ENCODE data around the gene PDCD11.

DNA sequence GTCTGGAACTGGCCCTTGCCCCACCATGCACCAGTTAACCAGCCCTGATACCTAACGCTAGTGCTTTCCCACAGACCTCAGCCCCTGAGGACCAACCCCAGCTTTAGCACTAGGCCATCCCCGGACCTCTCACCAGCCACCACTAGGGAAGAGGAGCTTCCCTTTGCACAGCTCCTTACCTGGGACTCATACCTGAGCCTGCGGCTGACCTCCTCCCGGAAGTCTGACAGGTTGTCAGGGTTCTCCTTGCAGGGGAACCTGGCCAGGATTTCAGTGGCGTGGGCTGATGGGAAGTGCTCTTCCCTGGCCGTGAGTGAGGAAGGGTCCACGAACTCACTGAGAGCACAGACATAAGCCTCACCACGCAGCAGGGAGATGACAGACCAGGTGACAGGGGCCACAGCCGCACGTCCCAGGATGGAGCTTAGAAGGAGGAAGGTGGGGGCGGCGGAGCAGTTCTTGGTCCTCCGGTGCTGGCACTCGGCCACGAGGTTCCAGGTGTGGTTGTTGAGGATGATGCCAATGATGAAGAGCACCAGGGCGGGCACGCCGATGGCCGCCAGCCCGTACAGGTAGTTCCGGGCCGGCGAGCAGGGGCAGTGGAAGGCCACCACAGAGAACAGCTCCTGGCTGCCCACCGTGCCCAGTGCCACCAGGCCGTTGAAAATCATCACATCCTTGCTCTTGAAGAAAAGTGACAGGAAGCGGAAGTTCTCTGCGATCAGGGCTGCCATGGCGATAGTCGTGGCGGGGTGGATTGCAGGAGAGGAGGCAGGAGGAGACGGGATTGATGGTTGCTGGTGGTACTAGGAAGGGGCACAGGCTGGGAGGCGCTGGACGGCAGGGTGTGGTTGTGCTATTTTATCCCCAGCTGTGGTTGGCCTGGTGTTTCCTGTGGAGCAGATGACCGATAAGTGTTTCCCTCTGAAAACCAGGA lies 53.0 kb downstream of the PDCD11 start:
- TF ChIP-seq POLR2AphosphoS5 (IDR thresholded peaks at IDR 0.05) (no peak), POLR2A (IDR thresholded peaks at IDR 0.05; ENCODE audit: low read depth) (no peak)
- TF ChIP-seq, protein P1, sequence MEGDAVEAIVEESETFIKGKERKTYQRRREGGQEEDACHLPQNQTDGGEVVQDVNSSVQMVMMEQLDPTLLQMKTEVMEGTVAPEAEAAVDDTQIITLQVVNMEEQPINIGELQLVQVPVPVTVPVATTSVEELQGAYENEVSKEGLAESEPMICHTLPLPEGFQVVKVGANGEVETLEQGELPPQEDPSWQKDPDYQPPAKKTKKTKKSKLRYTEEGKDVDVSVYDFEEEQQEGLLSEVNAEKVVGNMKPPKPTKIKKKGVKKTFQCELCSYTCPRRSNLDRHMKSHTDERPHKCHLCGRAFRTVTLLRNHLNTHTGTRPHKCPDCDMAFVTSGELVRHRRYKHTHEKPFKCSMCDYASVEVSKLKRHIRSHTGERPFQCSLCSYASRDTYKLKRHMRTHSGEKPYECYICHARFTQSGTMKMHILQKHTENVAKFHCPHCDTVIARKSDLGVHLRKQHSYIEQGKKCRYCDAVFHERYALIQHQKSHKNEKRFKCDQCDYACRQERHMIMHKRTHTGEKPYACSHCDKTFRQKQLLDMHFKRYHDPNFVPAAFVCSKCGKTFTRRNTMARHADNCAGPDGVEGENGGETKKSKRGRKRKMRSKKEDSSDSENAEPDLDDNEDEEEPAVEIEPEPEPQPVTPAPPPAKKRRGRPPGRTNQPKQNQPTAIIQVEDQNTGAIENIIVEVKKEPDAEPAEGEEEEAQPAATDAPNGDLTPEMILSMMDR (IDR thresholded peaks at IDR 0.05) = no peak

Measured in esophagus muscularis mucosa (tissue), 3 donors.